Cerebellar nuclear complex (tissue), 1 donor: ENCODE data around the gene ZNF319.
"Not testable (repeated sequence)": the region's sequence is repeated elsewhere in the genome, so short reads cannot be mapped to it uniquely, and the experiment has no call there.

Source experiments
- DNase-seq, 2 experiments: peaks; one replicate each; lab custom pipeline; 2025; lab: John Stamatoyannopoulos, UW

Gene ZNF319

DNA sequence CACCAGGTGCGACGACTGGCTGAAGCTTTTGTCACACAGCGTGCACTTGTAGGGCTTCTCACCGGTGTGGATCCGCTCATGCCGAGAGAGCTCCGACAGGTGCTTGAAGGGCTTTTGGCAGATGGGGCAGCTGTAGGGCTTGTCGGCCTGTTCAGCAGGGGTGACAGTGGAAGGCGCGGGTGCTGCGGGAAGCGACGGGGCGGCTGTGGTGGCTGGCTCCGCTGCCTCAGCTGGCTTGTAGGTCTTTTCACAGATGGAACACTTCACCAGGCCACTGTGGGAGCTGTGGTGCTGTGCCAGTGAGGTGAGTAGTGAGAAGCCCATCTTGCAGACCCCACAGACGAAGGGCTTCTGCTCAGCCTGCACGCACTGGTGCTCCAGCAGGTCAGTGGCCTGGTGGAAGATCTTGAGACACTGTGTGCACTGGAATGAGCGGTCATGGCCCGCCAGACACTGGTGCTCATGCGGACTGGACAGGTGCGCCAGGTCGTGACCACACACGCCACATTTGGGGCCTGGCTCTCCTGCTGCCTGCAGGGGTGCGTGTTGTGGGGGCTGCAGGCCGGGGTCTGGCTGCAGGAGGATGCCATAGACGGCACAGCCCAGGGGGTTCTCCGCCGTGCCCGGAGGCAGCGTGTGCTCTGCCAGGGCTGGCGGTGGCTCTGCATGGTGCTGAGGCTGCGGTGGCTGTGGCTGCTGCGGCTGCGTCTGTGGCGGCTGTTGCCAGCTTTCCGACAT is 2.8 kb downstream of the ZNF319 start:
- DNase-seq: no peak

DNA sequence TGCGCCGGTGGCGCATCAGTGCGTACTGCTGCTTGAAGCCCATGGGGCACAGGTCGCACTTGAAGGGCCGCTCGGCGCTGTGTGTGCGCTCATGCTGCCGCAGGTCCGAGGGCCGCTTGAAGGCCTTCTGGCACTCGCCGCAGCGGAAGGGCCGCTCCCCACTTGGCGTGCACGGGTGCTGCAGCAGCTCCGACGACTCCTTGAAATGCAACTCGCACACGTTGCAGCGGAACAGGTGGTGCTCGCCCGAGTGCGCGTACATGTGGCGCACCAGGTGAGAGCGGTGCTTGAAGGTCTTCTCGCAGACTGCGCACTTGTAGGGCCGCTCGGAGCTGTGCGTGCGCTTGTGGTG is 3.3 kb downstream of the ZNF319 start:
- no peak for DNase-seq

DNA sequence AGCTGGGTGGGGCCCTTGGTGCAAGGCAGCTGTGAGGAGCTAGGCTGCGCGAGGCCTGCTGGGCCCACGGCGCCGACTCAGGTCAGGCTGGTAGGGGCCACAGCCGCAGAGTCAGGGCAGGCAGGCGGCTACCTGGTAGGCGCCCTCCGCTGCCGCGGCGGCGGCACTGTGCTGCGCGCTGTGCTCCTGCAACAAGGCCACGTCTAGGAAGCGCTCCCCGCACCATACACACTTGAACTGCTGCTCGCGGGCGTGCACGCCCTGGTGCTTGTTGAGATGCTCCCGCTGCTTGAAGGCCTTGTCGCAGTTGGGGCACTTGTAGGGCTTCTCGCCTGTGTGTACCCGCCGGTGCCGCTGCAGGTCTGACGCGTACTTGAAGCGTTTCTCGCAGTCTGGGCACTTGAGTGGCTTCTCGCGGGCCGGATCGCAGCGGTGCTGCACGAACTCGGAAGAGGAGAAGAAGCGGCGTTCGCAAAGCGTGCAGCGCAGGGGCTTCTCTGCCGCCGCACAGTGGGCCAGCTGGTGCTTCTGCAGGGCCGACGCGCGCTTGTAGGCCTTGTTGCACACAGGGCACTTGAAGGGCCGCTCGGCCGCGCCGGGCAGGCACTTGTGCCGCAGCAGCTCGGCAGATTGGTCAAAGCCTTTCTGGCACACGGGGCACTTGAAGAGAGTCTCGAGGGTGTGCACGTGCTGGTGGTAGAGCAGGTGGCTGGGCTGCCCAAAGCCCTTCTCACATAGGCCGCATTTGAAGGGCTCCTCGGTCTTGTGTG is 3.9 kb downstream of the ZNF319 start:
- DNase-seq: no peak

DNA sequence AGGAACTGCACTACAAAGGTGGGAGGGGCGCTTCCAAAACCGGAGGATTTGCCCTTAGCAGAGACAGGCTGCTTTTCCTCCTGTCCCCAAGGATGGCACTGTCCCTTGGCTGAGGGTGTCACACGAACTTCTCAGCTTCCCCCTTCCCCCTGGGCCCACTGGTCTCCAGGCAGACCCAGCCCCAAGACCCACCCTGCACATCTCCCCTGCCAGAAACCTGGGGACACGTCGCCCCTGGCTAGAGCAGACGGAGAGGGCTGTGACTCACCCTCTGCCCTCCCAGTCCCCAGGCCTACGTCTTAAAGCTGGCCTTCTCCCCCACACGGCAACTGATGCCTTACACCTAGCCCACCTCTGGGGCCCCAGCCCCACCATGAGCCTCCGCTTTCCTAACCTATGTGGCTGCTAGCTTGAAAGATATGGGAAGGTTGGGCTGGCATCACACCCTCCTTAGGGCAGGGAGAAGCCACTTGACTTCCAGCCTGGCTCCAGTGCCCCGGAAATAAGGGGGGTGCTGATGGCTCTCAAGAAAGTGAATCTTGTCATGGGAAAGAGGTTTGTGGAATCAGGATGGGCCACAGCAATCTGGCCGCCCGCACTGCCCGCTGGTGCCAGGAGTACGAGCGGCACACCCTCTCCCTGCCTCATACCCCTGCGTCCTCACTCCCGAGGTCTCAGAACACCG is 4.6 kb downstream of the ZNF319 start:
- DNase-seq: no peak

DNA sequence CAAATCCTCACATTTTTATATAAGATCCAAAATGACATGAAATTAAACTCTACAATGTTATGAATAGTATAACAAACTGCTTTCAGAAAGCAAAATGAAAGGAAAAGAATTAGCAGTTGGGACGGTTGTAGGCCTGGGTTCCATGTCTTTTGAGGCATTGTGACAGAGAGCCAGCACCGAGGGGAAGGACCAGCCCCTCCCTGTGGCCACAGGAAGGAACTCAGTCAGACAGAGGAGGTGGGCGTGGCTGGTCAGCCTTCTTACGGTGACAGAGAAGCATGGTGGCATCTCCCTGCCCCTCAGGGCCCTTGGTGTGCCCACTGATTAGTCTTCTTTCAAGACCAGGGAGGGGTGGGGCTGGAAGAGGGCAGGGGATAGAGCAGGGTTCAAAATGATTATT is 5.7 kb downstream of the ZNF319 start:
- no peak for DNase-seq

DNA sequence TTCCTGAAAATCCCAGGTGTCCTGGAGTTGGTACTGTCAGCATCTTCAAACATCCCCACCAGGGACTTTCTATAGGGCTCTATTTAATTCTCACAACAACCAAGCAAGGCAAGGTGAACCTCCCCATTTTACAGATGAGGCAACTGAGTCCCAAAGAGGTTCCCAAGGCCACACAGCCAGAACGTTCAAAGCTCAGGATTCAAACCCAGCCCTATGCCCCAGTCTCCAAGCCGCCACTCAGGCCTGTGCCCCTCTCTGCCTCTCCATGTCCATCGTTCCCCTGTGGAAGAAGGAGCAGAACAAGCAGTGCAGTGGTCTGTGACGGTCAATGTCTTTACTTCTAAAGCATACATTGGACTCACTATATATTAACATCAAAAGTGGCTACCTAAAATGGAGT is 6.1 kb downstream of the ZNF319 start:
- no peak for DNase-seq

DNA sequence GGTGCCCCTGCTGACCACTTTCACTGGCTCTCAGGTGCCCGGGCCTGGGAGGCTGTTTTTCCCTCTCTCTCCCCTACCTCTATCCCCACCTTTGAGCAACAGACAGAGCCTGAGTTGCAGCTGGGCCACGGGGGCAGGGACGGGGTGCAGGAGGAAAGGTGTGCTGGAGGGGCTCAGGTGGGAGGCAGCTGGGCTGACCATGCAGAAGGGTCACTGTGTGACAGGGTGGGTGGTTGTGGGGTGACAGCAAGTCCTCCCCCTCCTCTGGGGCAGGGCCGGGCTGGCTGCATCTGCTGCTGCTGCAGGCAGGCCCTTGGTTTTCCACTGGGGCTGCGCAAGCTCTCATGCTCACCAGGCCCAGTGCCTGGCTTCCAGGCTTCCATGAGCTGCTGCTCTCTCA is 6.6 kb downstream of the ZNF319 start:
- no peak for DNase-seq

DNA sequence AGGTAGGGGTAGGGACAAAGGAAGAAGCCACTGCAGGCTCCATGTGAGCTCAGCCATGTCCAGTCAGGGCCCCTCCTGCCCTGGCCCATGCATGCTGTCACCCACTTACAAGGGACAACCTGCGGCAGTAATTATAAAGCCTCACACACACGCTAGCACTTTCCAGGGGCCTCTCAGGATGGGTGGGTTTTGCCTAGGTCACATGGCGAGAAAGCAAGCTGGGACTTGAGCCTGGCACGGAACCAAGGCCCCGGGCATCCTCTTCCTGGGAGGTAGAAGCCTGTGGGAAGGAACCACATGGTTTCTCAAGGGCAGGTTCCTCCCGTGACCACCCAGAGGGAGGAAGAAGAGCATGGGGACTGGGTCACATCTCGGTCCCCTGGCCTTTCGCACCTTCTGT is 7.0 kb downstream of the ZNF319 start:
- no peak for DNase-seq

DNA sequence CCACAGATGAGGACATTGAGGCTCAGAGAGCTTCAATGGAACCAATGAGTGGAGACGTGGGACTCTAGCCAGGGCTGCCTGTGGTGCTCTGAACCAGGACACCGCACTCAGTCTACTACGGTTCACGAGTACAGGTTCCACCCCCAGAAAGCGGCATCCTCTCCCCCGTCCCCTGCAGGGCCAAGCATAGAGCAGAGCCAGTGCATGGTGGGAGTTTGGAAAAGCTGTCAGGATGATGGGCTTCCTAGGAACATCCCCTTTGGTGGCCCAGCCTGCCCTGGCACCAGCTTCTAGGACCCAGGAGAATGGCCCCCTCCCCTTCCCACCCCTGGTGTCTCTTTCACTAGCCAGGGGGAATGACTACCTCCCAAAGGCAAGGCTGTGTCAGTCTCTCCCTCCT is 8.4 kb downstream of the ZNF319 start:
- DNase-seq: no peak

DNA sequence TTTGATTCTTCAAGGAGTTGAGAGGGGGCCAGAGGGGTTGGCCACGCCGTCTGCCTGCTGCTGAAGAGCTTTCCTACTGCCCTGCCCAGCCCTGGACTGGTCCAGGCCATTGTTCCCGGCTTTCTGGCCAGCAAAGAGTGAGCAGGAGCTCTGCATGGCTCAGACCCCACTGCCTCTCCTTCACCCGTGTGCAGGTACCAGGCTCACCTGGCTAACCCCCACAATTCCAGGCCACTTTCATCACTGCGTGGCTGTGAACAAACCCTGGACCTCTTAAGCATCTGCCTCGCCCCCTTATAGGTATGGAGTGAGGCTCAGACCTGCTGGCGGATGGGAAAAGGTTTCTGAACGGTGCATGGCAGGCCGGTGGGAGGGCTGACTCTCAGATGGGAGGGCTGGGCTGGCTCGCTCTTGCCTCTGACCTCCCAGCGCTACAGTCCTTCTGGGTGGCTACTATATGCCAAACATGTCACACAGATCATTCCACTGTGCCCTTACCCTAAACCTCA is 8.9 kb downstream of the ZNF319 start:
- DNase-seq: no peak

DNA sequence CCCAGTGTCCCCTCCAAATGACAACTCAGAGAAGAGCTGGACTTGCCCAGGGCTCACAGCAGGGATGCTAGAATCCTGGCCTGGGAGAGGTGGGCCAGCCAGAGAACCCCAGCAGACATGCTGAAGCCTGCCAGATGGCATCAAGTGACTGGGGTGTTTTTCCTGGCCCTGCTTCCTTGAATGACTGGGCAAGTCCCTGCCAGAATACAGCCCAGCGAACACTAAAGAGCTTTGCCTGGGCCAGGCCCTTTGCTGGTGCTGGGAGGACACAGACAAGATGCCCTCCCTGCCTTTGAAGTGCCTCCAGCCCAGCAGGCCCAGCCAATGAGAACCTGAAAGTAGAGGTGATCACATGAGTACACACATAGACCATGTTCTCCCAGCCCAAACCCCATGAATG is 11.5 kb downstream of the ZNF319 start:
- no peak for DNase-seq

DNA sequence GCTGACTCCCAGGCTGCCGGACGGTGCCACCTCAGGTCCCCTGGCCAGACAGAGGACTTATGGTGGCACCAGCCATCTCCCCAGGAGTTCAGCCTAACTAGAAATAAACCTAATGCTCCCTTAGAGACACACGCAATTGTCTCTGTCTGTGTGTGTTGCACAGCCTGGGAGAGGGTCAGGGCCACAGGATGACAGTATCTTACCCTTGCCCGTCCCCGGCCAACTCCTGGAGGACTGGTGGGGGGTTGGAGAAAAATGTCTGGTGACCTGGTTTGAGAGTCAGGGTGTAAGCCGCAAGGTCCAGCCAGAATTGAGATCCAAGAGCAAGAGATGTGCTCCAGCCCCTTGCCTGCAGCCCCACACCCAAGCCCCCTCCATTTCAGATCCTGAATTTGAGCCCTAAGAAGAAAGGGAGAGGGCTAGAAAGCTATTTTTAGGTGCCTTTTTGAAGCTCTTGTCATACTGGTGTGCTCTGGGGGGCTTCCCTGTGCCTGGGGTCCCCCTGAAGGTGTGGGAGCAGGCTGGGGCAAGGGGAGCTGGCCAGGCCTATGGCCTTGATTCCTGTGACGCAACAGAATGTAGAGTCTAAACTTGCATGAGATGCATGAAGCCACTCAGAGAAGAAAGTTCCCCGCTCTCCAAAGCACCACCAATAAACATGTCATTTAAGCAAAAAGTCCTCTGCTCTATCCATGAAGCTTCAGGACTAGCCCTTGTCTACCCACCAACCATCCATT is 12.9 kb downstream of the ZNF319 start:
- no peak for DNase-seq

DNA sequence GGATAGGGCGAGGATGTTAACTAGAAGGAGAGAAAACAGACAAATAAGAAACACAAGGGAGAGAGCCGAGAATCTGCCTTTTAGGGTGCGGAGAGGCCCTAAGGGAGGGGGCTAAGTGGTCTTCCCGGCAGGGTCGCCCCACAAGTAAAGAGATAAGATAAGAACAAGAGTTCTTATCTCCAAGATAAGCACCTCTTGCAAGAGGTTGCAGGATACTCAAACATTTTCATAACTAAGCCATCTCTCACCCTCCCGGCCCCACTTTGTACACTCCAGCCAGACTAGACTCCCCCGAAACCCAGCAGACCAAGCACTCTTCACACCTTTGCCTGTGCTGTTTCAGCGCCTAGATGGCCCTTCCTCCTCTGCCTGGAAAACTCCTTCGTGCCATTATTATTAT is 14.3 kb downstream of the ZNF319 start:
- DNase-seq: no peak

DNA sequence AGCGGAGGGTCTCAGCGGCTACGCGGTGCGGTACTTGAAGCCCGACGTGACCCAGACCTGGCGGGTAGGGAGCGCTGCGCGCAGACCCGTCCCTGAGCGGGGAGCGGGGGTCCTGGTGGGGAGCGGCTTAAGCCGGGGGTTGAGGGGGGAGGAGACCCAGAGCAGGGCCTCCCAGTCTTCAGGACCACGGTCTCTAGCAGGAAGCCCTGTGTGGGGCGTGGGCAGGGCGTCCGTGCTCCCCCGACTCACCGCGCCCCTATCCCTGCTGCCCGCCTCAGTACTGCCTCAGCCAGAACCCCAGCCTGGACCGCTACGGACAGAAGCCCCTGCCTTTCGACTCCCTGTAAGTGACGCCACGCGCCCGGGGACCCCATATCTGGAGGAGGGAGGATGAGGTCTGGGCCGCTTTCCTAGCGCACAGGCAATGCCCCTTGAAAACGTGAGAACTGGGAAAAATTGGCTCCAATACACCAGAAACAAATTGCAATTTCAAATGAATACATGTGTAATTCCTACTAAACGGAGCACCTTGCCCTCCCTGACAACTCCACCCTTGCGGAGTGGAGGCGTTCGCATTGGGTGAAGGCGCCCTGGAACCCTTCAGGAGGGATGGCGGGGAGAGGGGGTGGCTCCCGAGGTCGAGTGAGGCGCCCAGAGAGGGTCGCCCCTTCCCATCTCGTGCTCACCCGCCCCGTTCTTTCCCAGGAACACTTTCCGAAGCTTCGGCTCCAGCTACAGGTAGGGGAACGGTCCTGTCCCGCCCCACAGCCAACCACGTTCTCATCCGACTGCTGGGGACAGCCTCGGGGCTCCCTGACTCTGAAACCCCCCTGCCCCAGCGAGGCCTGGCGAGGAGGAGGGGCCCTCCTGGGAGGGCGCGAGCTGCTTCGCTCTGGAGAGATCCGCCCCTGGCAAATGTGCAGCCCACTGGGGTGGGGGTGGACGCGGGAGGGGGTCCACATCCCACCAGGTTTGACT is 15.0 kb downstream of the ZNF319 start:
- DNase-seq: no peak

DNA sequence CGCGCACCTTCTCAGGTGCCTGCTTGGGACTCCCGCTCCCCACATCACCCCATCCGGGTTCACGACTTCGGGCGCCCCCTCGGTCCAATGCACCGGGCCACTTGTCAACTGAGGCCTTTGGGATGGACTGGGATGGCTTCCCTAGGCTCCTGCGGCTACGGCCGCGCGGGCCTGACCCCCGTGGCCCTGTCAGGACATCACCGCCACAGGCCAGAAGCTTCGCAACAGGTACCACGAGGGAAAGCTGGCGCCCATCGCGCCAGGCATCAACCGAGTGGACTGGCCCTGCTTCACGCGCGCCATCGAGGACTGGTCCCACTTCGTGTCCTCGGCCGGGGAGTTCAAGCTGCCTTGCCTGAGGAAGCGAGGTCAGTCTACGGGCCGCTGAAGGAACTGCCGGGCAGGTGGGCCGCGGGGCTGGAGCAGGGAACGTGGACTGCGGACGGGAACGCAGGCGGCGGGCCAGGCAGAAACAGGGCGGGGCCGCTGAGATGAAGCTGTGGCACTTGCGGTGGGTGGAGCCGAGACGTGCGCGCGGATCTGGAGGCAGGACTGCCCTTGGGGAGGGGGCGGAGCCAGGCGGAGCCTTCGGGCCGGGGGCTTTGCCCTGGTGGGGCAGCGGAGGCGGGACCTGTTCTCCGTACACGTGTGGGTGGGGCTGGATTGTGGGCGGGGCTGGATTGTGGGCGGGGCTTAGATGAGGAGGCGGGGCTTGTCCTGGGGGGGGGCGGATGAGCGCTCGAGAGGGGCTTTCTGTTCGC is 15.8 kb downstream of the ZNF319 start:
- DNase-seq: no peak

DNA sequence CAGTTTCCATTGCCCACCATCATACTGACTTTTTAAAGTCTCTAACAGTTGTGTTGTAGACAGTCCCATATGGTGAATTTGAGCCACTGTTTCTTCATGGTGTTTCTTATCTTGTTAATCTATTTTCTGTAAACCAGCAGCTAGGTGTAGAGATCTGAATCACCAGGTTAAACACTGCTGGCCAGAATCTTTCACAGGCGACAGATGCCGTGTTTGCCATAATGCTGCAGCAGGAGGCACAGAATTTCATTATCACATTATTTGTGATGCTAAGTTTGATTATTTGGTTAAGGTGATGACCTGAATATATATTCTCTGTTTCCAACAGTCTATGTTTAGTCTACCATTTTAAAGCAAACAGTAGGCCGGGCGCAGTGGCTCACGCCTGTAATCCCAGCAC is 18.1 kb downstream of the ZNF319 start:
- DNase-seq: no peak

DNA sequence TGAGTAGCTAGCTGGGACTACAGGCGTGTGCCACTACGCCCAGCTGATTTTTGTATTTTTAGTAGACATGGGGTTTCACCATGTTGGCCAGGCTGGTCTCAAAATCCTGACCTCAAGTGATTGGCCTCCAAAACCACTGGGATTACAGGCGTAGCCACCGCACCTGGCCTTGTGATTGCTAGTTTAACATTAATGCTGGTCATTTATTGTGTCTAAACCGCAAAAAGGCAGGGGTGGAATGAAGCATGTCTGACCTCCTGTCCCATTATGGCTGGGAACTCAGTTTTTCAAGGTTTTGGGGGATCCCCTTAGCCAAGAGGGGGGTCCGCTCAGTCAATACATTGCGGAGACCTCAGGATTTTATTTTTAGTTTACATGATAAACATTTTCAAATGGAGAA is 18.8 kb downstream of the ZNF319 start:
- DNase-seq: no peak

DNA sequence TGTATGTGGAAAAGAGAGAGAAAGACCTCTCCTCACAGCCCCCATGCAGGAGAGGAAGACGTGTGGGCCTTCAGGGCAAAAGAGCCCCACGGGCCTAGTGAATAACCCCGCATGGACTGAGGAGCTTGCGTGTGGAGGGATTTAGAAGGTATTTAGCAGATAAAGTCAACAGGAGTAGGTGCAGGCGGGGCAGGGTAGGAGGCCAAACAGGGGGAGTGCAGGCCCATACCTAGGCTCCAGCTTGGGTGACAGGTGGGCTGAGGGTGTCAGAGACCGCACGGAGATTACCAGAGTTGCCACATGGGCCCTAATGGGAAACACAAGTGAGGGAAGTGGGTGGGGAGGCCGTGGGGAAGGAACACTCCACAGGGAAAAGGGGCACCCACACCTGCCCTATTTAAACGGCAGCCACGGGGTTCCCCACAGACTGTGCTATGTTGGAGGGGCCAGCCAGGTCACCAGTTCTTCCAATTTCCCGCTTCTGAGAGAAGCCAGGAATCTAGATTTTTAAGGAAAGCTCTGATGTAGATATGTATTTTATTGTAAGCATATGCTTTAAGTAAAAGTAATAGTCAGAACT is 21.4 kb downstream of the ZNF319 start:
- DNase-seq: no peak

DNA sequence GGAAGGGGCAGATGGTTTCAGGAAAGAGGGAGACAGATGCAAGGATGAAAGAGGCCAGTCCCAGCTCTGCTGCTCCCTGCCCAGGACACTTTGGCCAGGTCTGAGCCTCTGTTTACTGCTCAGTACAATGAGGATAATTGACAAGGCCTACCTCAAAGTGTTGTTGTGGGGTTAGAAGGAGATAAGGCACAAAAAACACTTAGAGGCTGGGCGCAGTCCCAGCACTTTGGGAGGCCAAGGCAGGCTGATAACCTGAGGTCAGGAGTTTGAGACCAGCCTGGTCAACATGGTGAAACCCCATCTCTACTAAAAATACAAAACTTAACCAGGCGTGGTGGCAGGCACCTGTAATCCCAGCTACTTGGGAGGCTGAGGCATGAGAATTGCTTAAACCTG is 22.4 kb downstream of the ZNF319 start:
- DNase-seq: not testable (repeated sequence)
